HL-60 (cell line): ENCODE data around the gene FAM53A.

Experiments
- POLR2AphosphoS5 ChIP-seq: IDR thresholded peaks from 2 replicates; pipeline ENCODE4 v1.6.1; 2012; ENCODE audit warnings: low read depth
- TF ChIP-seq, protein P1 (sequence below): IDR thresholded peaks from one replicate; pipeline ENCODE4 v1.5.1; 2011; ENCODE audit warnings: low read length, control low read depth, inconsistent platforms; ENCODE audit not compliant: insufficient read depth
- TF ChIP-seq, protein P2 (sequence below): IDR thresholded peaks from 2 replicates; pipeline ENCODE4 v1.6.1; 2012; ENCODE audit warnings: low read depth; ENCODE audit not compliant: insufficient replicate concordance

DNA sequence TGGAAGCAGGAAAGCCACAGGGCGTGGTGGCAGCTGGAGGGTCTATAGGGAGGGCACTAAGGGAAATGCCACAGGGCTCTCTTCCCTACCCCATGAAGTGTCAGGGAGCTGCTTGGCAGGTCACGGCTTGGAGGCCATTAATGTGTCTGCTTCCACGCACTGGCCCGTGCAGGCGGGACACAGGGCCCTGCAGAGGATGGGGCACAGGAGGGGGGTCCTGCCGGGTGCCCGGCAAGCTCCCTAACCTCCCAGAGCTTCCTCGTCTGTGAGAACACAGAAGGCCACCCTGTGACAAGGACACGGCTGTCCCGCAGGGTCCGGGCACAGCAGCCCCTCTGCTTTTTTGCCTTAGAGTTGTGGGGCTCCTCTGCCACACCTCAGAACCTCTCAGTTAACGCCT is 25.5 kb downstream of the FAM53A start:
- TF ChIP-seq, protein P1, sequence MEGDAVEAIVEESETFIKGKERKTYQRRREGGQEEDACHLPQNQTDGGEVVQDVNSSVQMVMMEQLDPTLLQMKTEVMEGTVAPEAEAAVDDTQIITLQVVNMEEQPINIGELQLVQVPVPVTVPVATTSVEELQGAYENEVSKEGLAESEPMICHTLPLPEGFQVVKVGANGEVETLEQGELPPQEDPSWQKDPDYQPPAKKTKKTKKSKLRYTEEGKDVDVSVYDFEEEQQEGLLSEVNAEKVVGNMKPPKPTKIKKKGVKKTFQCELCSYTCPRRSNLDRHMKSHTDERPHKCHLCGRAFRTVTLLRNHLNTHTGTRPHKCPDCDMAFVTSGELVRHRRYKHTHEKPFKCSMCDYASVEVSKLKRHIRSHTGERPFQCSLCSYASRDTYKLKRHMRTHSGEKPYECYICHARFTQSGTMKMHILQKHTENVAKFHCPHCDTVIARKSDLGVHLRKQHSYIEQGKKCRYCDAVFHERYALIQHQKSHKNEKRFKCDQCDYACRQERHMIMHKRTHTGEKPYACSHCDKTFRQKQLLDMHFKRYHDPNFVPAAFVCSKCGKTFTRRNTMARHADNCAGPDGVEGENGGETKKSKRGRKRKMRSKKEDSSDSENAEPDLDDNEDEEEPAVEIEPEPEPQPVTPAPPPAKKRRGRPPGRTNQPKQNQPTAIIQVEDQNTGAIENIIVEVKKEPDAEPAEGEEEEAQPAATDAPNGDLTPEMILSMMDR: no peak
- TF ChIP-seq, protein P2, sequence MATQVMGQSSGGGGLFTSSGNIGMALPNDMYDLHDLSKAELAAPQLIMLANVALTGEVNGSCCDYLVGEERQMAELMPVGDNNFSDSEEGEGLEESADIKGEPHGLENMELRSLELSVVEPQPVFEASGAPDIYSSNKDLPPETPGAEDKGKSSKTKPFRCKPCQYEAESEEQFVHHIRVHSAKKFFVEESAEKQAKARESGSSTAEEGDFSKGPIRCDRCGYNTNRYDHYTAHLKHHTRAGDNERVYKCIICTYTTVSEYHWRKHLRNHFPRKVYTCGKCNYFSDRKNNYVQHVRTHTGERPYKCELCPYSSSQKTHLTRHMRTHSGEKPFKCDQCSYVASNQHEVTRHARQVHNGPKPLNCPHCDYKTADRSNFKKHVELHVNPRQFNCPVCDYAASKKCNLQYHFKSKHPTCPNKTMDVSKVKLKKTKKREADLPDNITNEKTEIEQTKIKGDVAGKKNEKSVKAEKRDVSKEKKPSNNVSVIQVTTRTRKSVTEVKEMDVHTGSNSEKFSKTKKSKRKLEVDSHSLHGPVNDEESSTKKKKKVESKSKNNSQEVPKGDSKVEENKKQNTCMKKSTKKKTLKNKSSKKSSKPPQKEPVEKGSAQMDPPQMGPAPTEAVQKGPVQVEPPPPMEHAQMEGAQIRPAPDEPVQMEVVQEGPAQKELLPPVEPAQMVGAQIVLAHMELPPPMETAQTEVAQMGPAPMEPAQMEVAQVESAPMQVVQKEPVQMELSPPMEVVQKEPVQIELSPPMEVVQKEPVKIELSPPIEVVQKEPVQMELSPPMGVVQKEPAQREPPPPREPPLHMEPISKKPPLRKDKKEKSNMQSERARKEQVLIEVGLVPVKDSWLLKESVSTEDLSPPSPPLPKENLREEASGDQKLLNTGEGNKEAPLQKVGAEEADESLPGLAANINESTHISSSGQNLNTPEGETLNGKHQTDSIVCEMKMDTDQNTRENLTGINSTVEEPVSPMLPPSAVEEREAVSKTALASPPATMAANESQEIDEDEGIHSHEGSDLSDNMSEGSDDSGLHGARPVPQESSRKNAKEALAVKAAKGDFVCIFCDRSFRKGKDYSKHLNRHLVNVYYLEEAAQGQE: no peak
- TF ChIP-seq POLR2AphosphoS5: no peak
